ENCODE measurements around the gene LPP. TPM values are rescaled to one million over a fixed set of nuclear protein-coding genes. Genes with fewer than 3 reads are reported as not detected.

LPP gene
- total RNA-seq, 1 donor = 77.4 TPM

GRCh38 chr3:188822004-188822403 lies 668.0 kb downstream of the LPP start:
- no peaks in the 10 kb centered on the region for H3K79me2 ChIP-seq (ENCODE audit: insufficient read depth, low read length)
- H3K27ac ChIP-seq (ENCODE audit: low read depth, low read length) = no peak overlapping the region
- no peaks in the 10 kb centered on the region for H3K27me3 ChIP-seq (ENCODE audit: insufficient read depth, low read length)
- TF ChIP-seq CTCF (IDR thresholded peaks at IDR 0.05; ENCODE audit: extremely low read depth, low read depth, low read length) = no peak
- DNase-seq (ENCODE audit: insufficient read length, low spot score, missing footprints) = no peak
- H4K20me1 ChIP-seq (ENCODE audit: insufficient read depth, low read length) = peaks cover 8% of the 10 kb centered on the region
- no peak overlapping the region for H3K4me2 ChIP-seq (ENCODE audit: insufficient read depth, low read length)
- no peak overlapping the region for H2AFZ ChIP-seq (ENCODE audit: low read length)
- no peak overlapping the region for H3K4me3 ChIP-seq (ENCODE audit: insufficient read depth, low read length)
- H3K9me3 ChIP-seq (ENCODE audit: low read depth, low read length) = no peaks in the 10 kb centered on the region
- no peaks in the 10 kb centered on the region for H3K36me3 ChIP-seq (ENCODE audit: insufficient read depth, low read length)
- no peaks in the 10 kb centered on the region for H3K4me1 ChIP-seq (ENCODE audit: insufficient read depth, low read length)

GRCh38 chr3:188822411-188822810 lies 668.5 kb downstream of the LPP start:
- Histone ChIP-seq H3K36me3 (ENCODE audit: insufficient read depth, low read length) (no peaks in the 10 kb centered on the region), H2AFZ (ENCODE audit: low read length) (no peak overlapping the region), H3K27me3 (ENCODE audit: insufficient read depth, low read length) (no peaks in the 10 kb centered on the region), H3K4me3 (ENCODE audit: insufficient read depth, low read length) (no peak overlapping the region), H4K20me1 (ENCODE audit: insufficient read depth, low read length) (peaks cover 6% of the 10 kb centered on the region), H3K9me3 (ENCODE audit: low read depth, low read length) (no peaks in the 10 kb centered on the region), H3K79me2 (ENCODE audit: insufficient read depth, low read length) (no peaks in the 10 kb centered on the region), H3K4me1 (ENCODE audit: insufficient read depth, low read length) (no peaks in the 10 kb centered on the region), H3K4me2 (ENCODE audit: insufficient read depth, low read length) (no peak overlapping the region), H3K27ac (ENCODE audit: low read depth, low read length) (no peak overlapping the region)
- DNase-seq (ENCODE audit: insufficient read length, low spot score, missing footprints) = no peak
- no peak for TF ChIP-seq CTCF (IDR thresholded peaks at IDR 0.05; ENCODE audit: extremely low read depth, low read depth, low read length)

GRCh38 chr3:188824566-188824965 lies 670.6 kb downstream of the LPP start:
- Histone ChIP-seq H3K4me1 (ENCODE audit: insufficient read depth, low read length) (no peaks in the 10 kb centered on the region), H3K4me3 (ENCODE audit: insufficient read depth, low read length) (no peak overlapping the region), H4K20me1 (ENCODE audit: insufficient read depth, low read length) (peaks cover 2% of the 10 kb centered on the region), H2AFZ (ENCODE audit: low read length) (no peak overlapping the region), H3K9me3 (ENCODE audit: low read depth, low read length) (no peaks in the 10 kb centered on the region), H3K36me3 (ENCODE audit: insufficient read depth, low read length) (no peaks in the 10 kb centered on the region), H3K4me2 (ENCODE audit: insufficient read depth, low read length) (no peak overlapping the region), H3K27me3 (ENCODE audit: insufficient read depth, low read length) (no peaks in the 10 kb centered on the region), H3K79me2 (ENCODE audit: insufficient read depth, low read length) (no peaks in the 10 kb centered on the region), H3K27ac (ENCODE audit: low read depth, low read length) (no peak overlapping the region)
- no peak for DNase-seq (ENCODE audit: insufficient read length, low spot score, missing footprints)
- TF ChIP-seq CTCF (IDR thresholded peaks at IDR 0.05; ENCODE audit: extremely low read depth, low read depth, low read length) = no peak

- no peaks in the 10 kb centered on the region for H4K20me1 ChIP-seq (ENCODE audit: insufficient read depth, low read length)
- H3K4me2 ChIP-seq (ENCODE audit: insufficient read depth, low read length) = no peak overlapping the region
- no peak overlapping the region for H3K27ac ChIP-seq (ENCODE audit: low read depth, low read length)
- no peak overlapping the region for H3K4me3 ChIP-seq (ENCODE audit: insufficient read depth, low read length)
- DNase-seq (ENCODE audit: insufficient read length, low spot score, missing footprints) = no peak
- no peaks in the 10 kb centered on the region for H3K36me3 ChIP-seq (ENCODE audit: insufficient read depth, low read length)
- TF ChIP-seq CTCF (IDR thresholded peaks at IDR 0.05; ENCODE audit: extremely low read depth, low read depth, low read length) = no peak
- H3K9me3 ChIP-seq (ENCODE audit: low read depth, low read length) = no peaks in the 10 kb centered on the region
- H3K79me2 ChIP-seq (ENCODE audit: insufficient read depth, low read length) = no peaks in the 10 kb centered on the region
- no peaks in the 10 kb centered on the region for H3K27me3 ChIP-seq (ENCODE audit: insufficient read depth, low read length)
- no peaks in the 10 kb centered on the region for H3K4me1 ChIP-seq (ENCODE audit: insufficient read depth, low read length)
- H2AFZ ChIP-seq (ENCODE audit: low read length) = no peak overlapping the region
Observed at GRCh38 chr3:188825901-188826300, 671.9 kb downstream of the LPP start.
